Panc1 (cell line): ENCODE measurements around the gene MTUS2. TPM values are rescaled to one million over a fixed set of nuclear protein-coding genes. Genes with fewer than 3 reads are reported as not detected.

Source experiments
- ATAC-seq: fragments of 200-7000 bp; cut with Tn5 transposase; 2 replicates; pipeline ENCODE4 v1.9.1; 2020; ENCODE audit warnings: mild to moderate bottlenecking, moderate library complexity
- BruUV-seq: library from RNA; stranded (reverse); fragments of 400-500 nt; replicated peaks from 2 replicates; lab custom pipeline; 2021; lab: Mats Ljungman, UMichigan
- CTCF ChIA-PET: fragments of 300-600 bp; sonication (Branson Sonifier 250); formaldehyde crosslinking; loops from one replicate; lab custom pipeline; 2022; ENCODE audit warnings: antibody characterized with exemption; lab: Charles Lee
- POLR2A ChIA-PET: fragments of 300-600 bp; sonication (Branson Sonifier 250); formaldehyde crosslinking; loops from one replicate; lab custom pipeline; 2022; ENCODE audit warnings: antibody characterized with exemption; lab: Charles Lee
- DNase-seq: peaks from one replicate; pipeline ENCODE4 v3.0.0-alpha.2; 2010; ENCODE audit warnings: low read depth, low spot score
- H3K27ac ChIP-seq: 2 replicates; pipeline ENCODE4 v1.5.1; 2011; ENCODE audit warnings: mild to moderate bottlenecking, low read length, inconsistent platforms
- H3K27me3 ChIP-seq: fragments of 200-500 bp; sonication (Bioruptor generic); 2 replicates; pipeline ENCODE4 v1.6.0; 2014; ENCODE audit warnings: low read length, inconsistent platforms; ENCODE audit not compliant: control insufficient read depth, insufficient read depth
- H3K36me3 ChIP-seq: fragments of 200-500 bp; sonication (Bioruptor generic); 2 replicates; pipeline ENCODE4 v1.5.1; 2014; ENCODE audit warnings: inconsistent platforms, mild to moderate bottlenecking, low read length, moderate library complexity; ENCODE audit not compliant: control insufficient read depth, insufficient read depth
- H3K4me1 ChIP-seq: 2 replicates; pipeline ENCODE4 v1.5.1; 2011; ENCODE audit warnings: inconsistent platforms, mild to moderate bottlenecking, low read length, moderate library complexity; ENCODE audit not compliant: control insufficient read depth, insufficient read depth
- H3K4me3 ChIP-seq, 2 experiments: 2 replicates each; pipeline ENCODE4 v1.5.1; 2011 to 2012; ENCODE audit warnings: low read depth in 2 of 2, low read length in 2 of 2, mild to moderate bottlenecking in 2 of 2, inconsistent platforms in 1 of 2, moderate library complexity in 1 of 2
- H3K9me3 ChIP-seq: fragments of 200-500 bp; sonication (Bioruptor generic); 2 replicates; pipeline ENCODE4 v1.5.1; 2014; ENCODE audit warnings: low read depth, mild to moderate bottlenecking, inconsistent platforms, low read length, moderate library complexity; ENCODE audit not compliant: control insufficient read depth, insufficient read depth
- POLR2AphosphoS5 ChIP-seq: IDR thresholded peaks from 2 replicates; pipeline ENCODE4 v1.6.1; 2012; ENCODE audit warnings: mild to moderate bottlenecking, low read depth, low read length, moderate library complexity
- REST ChIP-seq, 2 experiments: IDR thresholded peaks; 2 replicates each; pipeline ENCODE4 v1.6.1; 2011 to 2012; ENCODE audit warnings: low read depth in 2 of 2, control low read depth in 1 of 2, low read length in 1 of 2, mild to moderate bottlenecking in 1 of 2, moderate library complexity in 1 of 2; ENCODE audit not compliant: insufficient read depth in 1 of 2
- SIN3A ChIP-seq: IDR thresholded peaks from 2 replicates; pipeline ENCODE4 v1.6.1; 2012; ENCODE audit warnings: low read depth, mild to moderate bottlenecking, low read length, moderate library complexity, borderline replicate concordance; ENCODE audit not compliant: insufficient read depth
- TCF7L2 ChIP-seq: IDR thresholded peaks from 2 replicates; pipeline ENCODE4 v1.6.1; 2011; ENCODE audit warnings: mild to moderate bottlenecking, low read depth, low read length, inconsistent platforms
- in situ Hi-C: cut with HindIII; loops from 2 replicates; pipeline ENCODE4 v1.10.0; 2016; ENCODE audit warnings: low sequenced_read_pairs, low pct_unique_long_range_greater_than_20kb
- intact Hi-C: fragments of 100-400 bp; cut with micrococcal nuclease; formaldehyde crosslinking; loops from one replicate; pipeline ENCODE4 v1.10.0; 2022; ENCODE audit not compliant: unreplicated experiment
- total RNA-seq: library from RNA; stranded (reverse); gene quantifications from one replicate; pipeline ENCODE4 v1.2.1, GENCODE V29; 2021; ENCODE audit not compliant: unreplicated experiment
- TF ChIP-seq, protein P1 (sequence below): fragments of 450-650 bp; IDR thresholded peaks from 2 replicates; pipeline ENCODE4 v1.5.1; 2017; ENCODE audit warnings: mild to moderate bottlenecking

The MTUS2 gene
- total RNA-seq, 1 experiment from 2014 or later, result 0.05 TPM

GRCh38 chr13:29005763-29006120 lies 185.6 kb downstream of the MTUS2 start:
- ATAC-seq (no peak), DNase-seq (no peak)
- intact Hi-C loops, result no loop called here
- CTCF ChIA-PET, result no interaction called here
- in situ Hi-C loops, result no loop called here
- POLR2A ChIA-PET, result no interaction called here
- BruUV-seq, result no TSS peak
- Histone ChIP-seq H3K4me1 (no peaks in the 10 kb centered on the region), H3K4me3 (no peak overlapping the region), H3K27ac (no peak overlapping the region), H3K9me3 (no peaks in the 10 kb centered on the region), H3K27me3 (no peaks in the 10 kb centered on the region; the same call in 1 of the 2 replicates), H3K36me3 (no peaks in the 10 kb centered on the region)
- no peak for TF ChIP-seq TCF7L2
- no peak for TF ChIP-seq SIN3A
- TF ChIP-seq REST (IDR thresholded peaks at IDR 0.05; ENCODE audit: insufficient read depth in 1 of 2, low read depth in 2 of 2, low read length in 1 of 2), result no peak
- TF ChIP-seq, protein P1, sequence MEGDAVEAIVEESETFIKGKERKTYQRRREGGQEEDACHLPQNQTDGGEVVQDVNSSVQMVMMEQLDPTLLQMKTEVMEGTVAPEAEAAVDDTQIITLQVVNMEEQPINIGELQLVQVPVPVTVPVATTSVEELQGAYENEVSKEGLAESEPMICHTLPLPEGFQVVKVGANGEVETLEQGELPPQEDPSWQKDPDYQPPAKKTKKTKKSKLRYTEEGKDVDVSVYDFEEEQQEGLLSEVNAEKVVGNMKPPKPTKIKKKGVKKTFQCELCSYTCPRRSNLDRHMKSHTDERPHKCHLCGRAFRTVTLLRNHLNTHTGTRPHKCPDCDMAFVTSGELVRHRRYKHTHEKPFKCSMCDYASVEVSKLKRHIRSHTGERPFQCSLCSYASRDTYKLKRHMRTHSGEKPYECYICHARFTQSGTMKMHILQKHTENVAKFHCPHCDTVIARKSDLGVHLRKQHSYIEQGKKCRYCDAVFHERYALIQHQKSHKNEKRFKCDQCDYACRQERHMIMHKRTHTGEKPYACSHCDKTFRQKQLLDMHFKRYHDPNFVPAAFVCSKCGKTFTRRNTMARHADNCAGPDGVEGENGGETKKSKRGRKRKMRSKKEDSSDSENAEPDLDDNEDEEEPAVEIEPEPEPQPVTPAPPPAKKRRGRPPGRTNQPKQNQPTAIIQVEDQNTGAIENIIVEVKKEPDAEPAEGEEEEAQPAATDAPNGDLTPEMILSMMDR, result no peak
- no peak for TF ChIP-seq POLR2AphosphoS5

- Histone ChIP-seq H3K27ac (no peak overlapping the region), H3K36me3 (no peaks in the 10 kb centered on the region), H3K9me3 (no peaks in the 10 kb centered on the region), H3K27me3 (no peaks in the 10 kb centered on the region; the same call in 1 of the 2 replicates), H3K4me1 (no peaks in the 10 kb centered on the region), H3K4me3 (no peak overlapping the region)
- ChIA-PET CTCF (no interaction called here), POLR2A (no interaction called here)
- in situ Hi-C loops (no loop called here), intact Hi-C loops (no loop called here)
- DNase-seq (no peak), ATAC-seq (no peak)
- TF ChIP-seq REST (IDR thresholded peaks at IDR 0.05; ENCODE audit: insufficient read depth in 1 of 2, low read depth in 2 of 2, low read length in 1 of 2) (no peak), SIN3A (no peak), TCF7L2 (no peak), POLR2AphosphoS5 (no peak)
- TF ChIP-seq, protein P1, result no peak
- no TSS peak for BruUV-seq
These were observed 186.3 kb downstream of the MTUS2 start for GRCh38 chr13:29006359-29006850.
